Activated naive CD4-positive, alpha-beta T cell treated with anti-CD3 and anti-CD28 coated beads, Interleukin-2, amount 50 U/mL, for 24 hours (primary cell): ENCODE results near the gene AUP1.
A peak's percentile ranks its signal among the peaks of the same experiment; 100 is the strongest.

ENCODE experiments used
- H3K27ac Mint-ChIP-seq: one replicate; pipeline ENCODE4 v1.8.0; 2021; ENCODE audit warnings: mild to moderate bottlenecking, mixed read lengths
- H3K27me3 Mint-ChIP-seq: one replicate; pipeline ENCODE4 v1.8.0; 2021; ENCODE audit warnings: mixed read lengths
- H3K36me3 Mint-ChIP-seq: one replicate; pipeline ENCODE4 v1.8.0; 2021; ENCODE audit warnings: mixed read lengths
- H3K4me1 Mint-ChIP-seq: one replicate; pipeline ENCODE4 v1.8.0; 2021; ENCODE audit warnings: mixed read lengths
- H3K4me3 Mint-ChIP-seq: one replicate; pipeline ENCODE4 v1.8.0; 2021; ENCODE audit warnings: mild to moderate bottlenecking, mixed read lengths
- H3K9me3 Mint-ChIP-seq: one replicate; pipeline ENCODE4 v1.8.0; 2021; ENCODE audit warnings: mixed read lengths

AUP1 gene

DNA sequence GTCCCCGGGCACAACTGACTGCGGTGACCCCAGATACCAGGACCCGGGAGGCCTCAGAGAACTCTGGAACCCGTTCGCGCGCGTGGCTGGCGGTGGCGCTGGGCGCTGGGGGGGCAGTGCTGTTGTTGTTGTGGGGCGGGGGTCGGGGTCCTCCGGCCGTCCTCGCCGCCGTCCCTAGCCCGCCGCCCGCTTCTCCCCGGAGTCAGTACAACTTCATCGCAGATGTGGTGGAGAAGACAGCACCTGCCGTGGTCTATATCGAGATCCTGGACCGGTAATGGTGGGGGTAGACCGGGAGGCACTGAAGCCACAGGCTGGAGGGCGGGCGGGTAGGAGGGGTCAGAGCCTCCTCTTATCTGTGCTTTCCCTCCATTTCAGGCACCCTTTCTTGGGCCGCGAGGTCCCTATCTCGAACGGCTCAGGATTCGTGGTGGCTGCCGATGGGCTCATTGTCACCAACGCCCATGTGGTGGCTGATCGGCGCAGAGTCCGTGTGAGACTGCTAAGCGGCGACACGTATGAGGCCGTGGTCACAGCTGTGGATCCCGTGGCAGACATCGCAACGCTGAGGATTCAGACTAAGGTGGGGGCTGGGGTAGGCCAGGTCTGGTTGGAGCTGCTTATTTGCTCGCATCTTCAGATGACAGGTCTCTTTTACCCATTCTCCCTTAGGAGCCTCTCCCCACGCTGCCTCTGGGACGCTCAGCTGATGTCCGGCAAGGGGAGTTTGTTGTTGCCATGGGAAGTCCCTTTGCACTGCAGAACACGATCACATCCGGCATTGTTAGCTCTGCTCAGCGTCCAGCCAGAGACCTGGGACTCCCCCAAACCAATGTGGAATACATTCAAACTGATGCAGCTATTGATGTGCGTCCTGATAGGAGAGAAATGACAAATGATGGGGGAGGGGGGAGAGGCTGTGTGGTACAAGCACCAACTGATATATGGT is 1.0 kb upstream of the AUP1 start:
- H3K27ac Mint-ChIP-seq: peak overlapping the region; percentile 57
- H3K4me3 Mint-ChIP-seq: peak overlapping the region; percentile 90
- H3K4me1 Mint-ChIP-seq: peaks cover 36% of the 10 kb centered on the region
- no peaks in the 10 kb centered on the region for H3K27me3 Mint-ChIP-seq
- H3K9me3 Mint-ChIP-seq: no peaks in the 10 kb centered on the region
- peaks cover 36% of the 10 kb centered on the region for H3K36me3 Mint-ChIP-seq

DNA sequence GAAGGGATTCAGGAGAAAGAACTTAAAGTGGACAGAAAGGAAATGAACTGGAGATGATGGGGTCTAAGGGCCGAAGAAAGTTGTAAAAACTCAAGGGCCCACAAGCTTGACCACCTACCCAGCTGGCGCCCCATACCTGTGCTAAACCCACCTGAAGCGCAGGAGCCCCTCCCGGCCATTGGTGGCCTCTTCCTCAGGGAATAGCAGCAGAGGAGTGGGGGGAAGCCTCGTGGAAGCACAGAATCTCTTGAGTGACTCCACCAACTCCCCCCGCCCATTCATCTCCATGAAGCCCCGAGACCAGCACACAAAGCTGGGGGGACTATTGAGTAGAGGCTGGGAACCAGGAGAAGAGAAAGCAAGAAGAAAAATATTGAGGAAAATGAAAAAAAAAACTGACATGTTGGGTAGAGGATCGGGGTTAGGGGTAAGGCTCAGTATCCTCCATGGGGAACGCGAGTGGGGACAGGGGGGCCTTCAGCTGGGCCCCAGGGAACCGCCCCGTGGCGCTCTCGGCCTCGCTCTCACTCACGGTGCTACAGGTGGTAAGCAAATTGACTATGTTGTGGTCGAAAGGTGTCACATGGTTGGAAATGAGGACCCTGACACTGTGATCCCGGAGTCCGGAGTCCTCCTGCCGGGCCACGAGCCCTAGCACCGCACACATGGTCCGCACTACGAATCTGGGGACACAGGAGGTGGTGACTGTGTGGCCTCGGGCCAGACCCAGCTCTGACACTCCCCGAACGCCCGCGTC is 728 bp downstream of the AUP1 start:
- peaks cover 37% of the 10 kb centered on the region for H3K36me3 Mint-ChIP-seq
- H3K9me3 Mint-ChIP-seq: no peaks in the 10 kb centered on the region
- H3K27me3 Mint-ChIP-seq: no peaks in the 10 kb centered on the region
- H3K27ac Mint-ChIP-seq: peak overlapping the region; percentile 94
- peaks cover 36% of the 10 kb centered on the region for H3K4me1 Mint-ChIP-seq
- peak overlapping the region; percentile 90 for H3K4me3 Mint-ChIP-seq

DNA sequence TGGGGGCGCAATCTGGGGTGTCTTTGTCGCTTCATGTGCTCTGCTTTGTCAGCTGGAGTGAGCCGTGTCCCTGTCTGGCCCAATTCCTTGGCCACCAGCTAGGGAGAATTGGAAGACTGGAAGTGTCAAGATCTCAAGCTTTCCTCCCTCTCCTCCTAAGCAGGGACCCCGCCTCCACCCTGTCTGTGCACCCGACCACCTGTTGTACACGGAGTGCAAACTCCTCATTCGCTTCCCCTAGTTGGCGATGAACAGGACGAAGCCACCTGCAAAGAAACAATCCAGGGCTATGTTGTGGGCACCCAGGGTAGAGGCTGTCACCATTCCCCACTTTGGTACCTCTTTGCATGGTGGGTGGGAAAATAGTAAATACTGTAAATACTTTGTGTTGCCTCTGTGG is 1.8 kb downstream of the AUP1 start:
- Mint-ChIP-seq H3K27ac (no peak overlapping the region), H3K4me1 (peaks cover 36% of the 10 kb centered on the region), H3K27me3 (no peaks in the 10 kb centered on the region), H3K4me3 (peak overlapping the region; percentile 90), H3K9me3 (no peaks in the 10 kb centered on the region), H3K36me3 (peaks cover 37% of the 10 kb centered on the region)

DNA sequence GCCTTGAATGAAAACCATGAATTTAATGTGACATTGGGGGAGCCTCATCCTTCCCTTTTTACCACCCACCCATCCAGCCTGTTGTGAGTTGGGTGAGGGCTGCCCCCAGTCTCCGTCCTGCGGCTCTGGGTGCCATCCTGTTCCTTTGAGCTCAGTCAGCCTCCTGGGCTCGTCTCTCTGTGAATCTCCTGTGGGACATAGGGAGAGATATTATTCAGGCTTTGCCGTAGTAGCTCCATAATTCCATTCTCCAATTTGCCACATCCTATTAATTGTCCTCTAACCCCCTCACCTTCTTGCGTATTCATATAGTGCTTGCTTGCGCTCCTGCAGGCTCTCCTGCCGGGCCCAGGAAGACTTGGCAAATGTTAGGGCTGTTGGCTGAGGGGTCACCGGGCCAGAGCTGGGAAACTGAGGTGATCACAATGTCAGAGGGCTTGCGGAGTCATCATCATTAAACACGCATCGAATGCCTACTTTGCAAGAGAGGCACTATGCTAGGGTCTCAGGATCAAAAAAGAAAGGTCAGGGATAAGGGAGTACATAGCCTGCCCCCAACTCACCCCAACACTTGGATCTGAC is 2.8 kb downstream of the AUP1 start:
- H3K27ac Mint-ChIP-seq: no peak overlapping the region
- H3K36me3 Mint-ChIP-seq: peaks cover 29% of the 10 kb centered on the region
- H3K27me3 Mint-ChIP-seq: no peaks in the 10 kb centered on the region
- no peak overlapping the region for H3K4me3 Mint-ChIP-seq
- no peaks in the 10 kb centered on the region for H3K9me3 Mint-ChIP-seq
- peaks cover 29% of the 10 kb centered on the region for H3K4me1 Mint-ChIP-seq

DNA sequence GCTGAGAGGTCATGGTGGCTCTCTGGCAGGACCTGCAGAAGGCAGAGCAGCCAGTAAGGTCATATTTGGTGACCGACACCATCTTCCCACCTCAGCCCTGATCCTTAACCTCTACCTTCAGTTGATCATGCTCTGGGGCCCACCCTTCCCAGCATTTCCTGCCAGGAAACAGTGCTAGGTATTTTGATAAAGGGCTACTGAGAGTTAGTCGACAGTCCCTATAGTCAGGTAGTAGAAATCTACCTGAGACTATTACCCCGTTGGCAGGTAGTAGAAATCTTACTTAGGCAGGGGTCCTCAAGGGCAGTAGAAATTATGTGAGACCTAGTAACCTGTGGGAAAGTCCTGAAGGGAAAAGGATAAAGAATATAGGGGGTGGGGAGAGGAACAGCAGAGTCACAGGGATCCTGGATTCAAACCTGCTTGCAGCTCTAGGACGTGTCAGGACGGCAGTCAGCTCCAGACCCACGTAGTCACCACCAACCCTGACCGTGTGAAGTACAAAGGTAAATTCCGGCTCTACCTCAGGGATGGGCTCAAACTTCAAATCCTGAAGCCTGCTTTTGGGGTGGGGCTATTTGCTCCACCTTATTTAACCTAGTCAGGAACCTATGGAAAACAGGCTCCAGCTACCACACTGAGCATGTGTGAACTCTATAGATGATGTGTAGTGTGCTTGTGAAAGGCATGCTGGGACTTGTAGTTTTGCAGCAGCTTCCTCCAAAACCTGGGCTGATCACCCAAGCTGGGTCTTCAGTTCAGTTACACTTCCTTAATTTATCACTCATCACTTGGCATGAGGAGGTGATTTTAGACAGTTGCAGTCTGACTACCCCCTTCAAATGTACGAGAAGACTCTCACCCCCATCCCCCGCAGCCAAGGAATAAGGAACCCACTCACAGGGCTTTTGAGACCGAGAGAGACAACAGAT is 3.5 kb downstream of the AUP1 start, which contains the start of gene DQX1:
Gene DQX1, minus strand, starts transcription at position 515 of the 932 bp plus-strand sequence. Its CDS starts 502 bp downstream, at position 13.
- peaks cover 23% of the 10 kb centered on the region for H3K4me1 Mint-ChIP-seq
- H3K4me3 Mint-ChIP-seq: peak within 1 kb of the TSS; percentile 51

DNA sequence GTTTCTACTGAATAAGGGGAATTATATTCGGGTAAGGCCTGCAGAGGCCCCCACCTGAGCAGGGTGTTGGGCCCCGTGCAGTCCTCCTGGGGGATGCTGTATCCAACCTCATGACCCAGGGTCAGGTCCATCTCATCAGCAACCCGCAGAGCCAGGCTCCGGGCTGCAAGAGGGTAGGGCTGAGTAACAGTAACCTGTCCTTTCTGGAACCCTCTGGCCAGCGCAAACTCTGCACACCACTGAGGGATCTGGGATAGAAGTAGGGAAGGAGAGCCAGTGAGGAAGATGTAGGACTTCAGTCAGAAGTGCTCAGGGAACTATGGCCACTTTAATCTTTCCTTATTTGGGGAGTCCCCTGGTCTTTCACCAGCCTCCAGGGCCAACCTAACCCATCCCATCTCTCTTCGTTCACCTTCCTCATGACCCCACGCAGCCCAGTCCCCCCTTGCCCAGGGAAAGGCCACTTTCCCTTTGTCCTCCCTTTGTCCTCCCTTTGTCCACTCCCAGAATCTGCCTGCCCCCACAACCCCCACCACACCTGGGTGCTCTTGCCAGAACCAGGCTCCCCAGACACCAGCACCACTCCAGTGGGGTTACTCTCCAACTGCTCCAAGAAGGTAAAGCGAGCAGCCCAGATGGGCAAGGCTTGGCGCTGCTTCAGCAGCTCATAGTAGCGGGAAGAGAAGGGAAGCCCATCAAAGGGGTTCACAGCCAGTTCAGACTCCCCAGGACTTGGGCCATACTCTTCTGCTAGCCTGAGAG is 4.4 kb downstream of the AUP1 start:
- Mint-ChIP-seq H3K9me3 (no peaks in the 10 kb centered on the region), H3K27me3 (peaks cover 3% of the 10 kb centered on the region), H3K36me3 (peaks cover 26% of the 10 kb centered on the region), H3K4me3 (no peak overlapping the region), H3K4me1 (peaks cover 18% of the 10 kb centered on the region), H3K27ac (no peak overlapping the region)

More for the DNA sequence above, 3.5 kb downstream of the AUP1 start, which contains the start of gene DQX1:
- Mint-ChIP-seq H3K9me3 (no peaks in the 10 kb centered on the region), H3K27me3 (no peaks in the 10 kb centered on the region), H3K27ac (no peak within 1 kb of the TSS), H3K36me3 (peaks cover 28% of the 10 kb centered on the region)

DNA sequence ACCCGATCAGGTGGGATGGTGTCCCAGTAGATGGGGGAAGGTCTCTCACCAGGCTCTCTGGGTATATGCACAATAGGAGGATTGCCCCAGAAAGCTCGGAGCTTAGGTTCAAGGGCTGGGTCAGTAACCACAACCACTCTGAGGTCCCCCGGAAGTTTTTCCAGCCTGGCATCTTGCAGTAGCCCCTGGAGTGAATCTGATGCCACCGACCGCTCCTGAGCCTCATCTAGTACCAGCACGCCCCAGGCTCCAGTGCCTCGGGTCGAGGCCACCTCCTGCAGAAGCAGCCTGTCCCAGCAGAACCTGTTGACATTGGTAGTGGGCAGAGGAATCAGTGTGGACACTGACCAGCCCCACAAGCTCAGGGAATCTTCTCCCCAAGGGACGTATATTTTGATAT is 5.5 kb downstream of the AUP1 start:
- Mint-ChIP-seq H3K4me3 (no peak overlapping the region), H3K27me3 (peaks cover 10% of the 10 kb centered on the region), H3K4me1 (peaks cover 18% of the 10 kb centered on the region), H3K9me3 (no peaks in the 10 kb centered on the region), H3K27ac (no peak overlapping the region), H3K36me3 (peaks cover 26% of the 10 kb centered on the region)

DNA sequence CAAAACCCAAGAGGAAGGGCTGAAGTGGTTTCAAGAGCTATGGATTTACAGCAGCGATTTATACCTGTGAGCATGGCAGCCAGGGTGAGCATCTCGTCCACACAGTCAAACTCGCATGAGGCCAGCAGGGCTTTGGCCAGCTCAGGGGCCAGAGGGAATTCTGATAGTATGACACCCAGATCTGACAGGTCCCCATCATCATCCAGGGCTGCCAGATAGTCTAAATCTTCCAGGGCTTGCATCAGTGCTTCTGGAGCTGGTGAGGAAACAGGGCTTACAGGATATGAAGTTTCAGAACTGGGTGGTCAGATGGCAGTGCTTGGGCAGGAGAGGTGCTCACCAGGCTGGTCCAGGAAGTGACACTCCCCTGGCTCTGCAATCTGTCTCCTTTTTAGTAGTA is 7.0 kb downstream of the AUP1 start:
- peaks cover 24% of the 10 kb centered on the region for H3K27me3 Mint-ChIP-seq

DNA sequence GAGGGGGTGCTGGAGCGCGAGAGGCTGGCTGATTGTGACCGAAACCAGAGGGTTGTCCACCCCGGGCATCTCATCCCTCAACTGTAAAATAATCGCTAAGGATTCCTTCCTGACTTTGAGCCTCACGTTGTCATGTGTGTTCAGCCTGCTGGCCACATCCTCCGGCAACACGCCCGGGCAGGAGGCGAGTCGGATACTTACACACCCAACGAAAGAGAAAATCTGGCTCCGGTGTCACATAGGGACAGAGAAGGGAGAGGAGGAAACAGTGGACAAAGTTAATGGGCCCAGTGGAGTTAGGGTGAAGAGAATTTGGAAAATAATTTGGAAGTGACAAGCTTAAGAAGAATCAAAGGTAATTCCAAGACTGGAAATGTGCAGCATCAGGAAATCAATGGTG is 12.9 kb downstream of the AUP1 start:
- H3K27ac Mint-ChIP-seq: peak overlapping the region; percentile 15
- peaks cover 17% of the 10 kb centered on the region for H3K4me1 Mint-ChIP-seq
- H3K27me3 Mint-ChIP-seq: peaks cover 57% of the 10 kb centered on the region
- peak overlapping the region; percentile 79 for H3K4me3 Mint-ChIP-seq
- H3K9me3 Mint-ChIP-seq: no peaks in the 10 kb centered on the region
- peaks cover 6% of the 10 kb centered on the region for H3K36me3 Mint-ChIP-seq

More for the DNA sequence above, 7.0 kb downstream of the AUP1 start:
- Mint-ChIP-seq H3K36me3 (peaks cover 18% of the 10 kb centered on the region), H3K27ac (no peak overlapping the region), H3K4me3 (no peak overlapping the region), H3K4me1 (peaks cover 10% of the 10 kb centered on the region), H3K9me3 (no peaks in the 10 kb centered on the region)

DNA sequence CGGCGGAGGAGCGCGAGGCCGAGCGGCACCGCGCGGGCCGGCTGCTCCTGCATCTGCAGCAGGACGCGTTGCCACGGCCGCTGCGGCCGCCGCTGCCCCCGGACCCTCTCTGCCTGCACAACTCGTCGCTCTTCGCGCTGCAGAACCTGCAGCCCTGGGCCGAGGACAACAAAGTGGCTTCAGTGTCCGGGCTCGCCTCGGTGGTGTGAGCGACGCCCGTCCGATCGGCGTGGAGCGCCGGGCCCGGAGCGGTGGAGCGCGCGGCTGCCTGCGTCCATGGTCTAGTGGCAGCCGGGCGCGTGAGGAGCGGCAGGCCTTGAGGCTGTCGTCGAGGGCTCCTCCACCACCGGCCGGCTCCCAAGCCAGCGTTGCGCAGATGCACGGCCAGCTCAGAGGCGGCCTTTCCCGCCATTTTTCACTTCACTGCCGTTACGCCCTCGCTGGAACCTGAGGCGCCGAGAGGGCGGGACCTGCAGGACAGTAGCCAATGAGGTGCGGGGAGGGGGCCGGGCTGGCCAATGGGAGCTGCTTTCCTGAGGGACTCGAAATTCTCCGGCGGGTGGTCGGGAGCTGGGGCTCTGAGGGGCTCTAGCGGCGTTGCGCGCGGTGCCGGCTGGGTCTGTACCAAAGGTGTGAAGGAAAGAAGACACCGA is 13.4 kb downstream of the AUP1 start:
- Mint-ChIP-seq H3K36me3 (peaks cover 6% of the 10 kb centered on the region), H3K4me3 (peak overlapping the region; percentile 79), H3K4me1 (peaks cover 17% of the 10 kb centered on the region), H3K27me3 (peaks cover 61% of the 10 kb centered on the region), H3K27ac (no peak overlapping the region), H3K9me3 (no peaks in the 10 kb centered on the region)

DNA sequence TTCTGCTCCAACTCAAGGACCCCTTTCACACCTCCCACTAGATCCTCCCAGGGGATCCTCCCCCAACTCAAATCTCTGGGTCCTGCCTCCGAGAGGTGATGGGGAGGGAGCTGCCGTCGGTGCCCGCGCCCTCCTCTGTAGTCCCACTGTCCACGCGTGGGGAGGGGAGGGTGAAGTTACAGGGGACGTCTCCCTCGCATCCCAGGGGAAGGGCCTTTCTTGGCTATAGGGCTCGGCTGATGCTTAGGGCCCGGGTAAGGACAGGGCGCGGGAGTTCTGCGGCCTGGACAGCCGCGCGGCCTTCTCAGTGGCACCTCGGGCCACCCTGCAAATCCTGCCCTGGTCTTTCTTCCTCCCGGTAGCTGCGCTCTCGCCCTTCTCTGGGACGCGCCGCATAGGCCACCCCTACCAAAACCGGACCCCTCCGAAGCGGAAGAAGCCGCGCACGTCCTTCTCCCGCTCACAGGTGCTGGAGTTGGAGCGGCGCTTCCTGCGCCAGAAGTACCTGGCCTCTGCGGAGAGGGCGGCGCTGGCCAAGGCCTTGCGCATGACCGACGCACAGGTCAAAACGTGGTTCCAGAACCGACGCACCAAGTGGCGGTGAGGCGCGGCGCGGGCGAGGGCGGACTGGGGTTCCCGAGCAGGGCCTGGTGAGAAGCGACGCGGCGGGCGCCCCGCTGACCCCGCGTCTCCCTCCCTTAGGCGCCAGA is 14.1 kb downstream of the AUP1 start:
- H3K9me3 Mint-ChIP-seq: no peaks in the 10 kb centered on the region
- peaks cover 64% of the 10 kb centered on the region for H3K27me3 Mint-ChIP-seq
- H3K4me1 Mint-ChIP-seq: peaks cover 17% of the 10 kb centered on the region
- peak overlapping the region; percentile 80 for H3K4me3 Mint-ChIP-seq
- H3K27ac Mint-ChIP-seq: no peak overlapping the region
- peaks cover 6% of the 10 kb centered on the region for H3K36me3 Mint-ChIP-seq

DNA sequence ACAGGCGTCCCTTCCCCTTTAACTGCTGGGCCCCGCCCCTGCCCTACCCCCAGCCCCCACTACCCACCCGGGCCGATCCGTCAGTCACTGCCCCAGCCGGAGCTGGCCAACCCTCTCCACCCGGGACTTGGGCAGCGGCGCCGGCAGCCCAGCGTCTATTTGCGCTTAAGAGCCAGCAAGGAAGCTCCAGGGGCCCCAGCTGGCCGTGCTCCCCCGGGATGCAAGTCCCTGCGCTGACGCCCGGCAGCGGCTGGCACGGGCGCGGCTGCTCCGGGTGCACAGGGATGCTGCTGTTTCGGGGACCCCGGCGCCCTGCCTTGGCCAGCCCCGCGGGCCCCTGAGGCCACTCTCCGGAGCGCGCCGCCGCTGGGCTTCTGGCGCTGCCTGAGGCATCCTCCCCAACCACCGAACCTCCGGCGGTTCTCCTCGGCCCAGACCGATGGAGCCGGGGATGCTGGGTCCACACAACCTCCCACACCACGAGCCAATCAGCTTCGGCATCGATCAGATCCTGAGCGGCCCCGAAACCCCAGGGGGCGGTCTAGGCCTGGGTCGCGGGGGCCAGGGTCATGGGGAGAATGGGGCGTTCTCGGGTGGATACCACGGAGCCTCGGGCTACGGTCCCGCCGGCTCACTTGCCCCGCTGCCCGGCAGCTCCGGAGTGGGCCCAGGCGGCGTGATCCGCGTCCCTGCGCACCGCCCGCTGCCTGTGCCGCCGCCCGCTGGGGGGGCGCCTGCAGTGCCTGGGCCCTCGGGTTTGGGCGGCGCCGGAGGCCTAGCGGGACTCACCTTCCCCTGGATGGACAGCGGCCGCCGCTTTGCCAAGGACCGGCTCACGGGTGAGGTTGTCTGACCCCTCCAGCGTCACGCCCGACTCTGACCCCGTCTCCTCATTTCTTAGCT is 14.9 kb downstream of the AUP1 start, which contains the start of gene TLX2:
Gene TLX2, plus strand, starts transcription at position 83 of the 903 bp plus-strand sequence. Its CDS starts 357 bp downstream, at position 440.
- Mint-ChIP-seq H3K4me1 (peaks cover 17% of the 10 kb centered on the region), H3K9me3 (no peaks in the 10 kb centered on the region), H3K4me3 (peak within 1 kb of the TSS; percentile 80), H3K27me3 (peaks cover 57% of the 10 kb centered on the region), H3K36me3 (peaks cover 6% of the 10 kb centered on the region), H3K27ac (no peak within 1 kb of the TSS)
